ENCODE data around the gene HS3ST5. TPM values are rescaled to one million over a fixed set of nuclear protein-coding genes. Genes with fewer than 3 reads are reported as not detected.

The HS3ST5 gene
- total RNA-seq, 3 donors from 2014 or later: not detected

GRCh38 chr6:114144887-114145851 is 197.7 kb downstream of the HS3ST5 start:
- no peak overlapping the region for H3K27ac ChIP-seq
- no peaks in the 10 kb centered on the region for H3K27me3 ChIP-seq
- DNase-seq (ENCODE audit: low spot score in 2 of 2): no peak
- peaks cover 0 to 11% of the 10 kb centered on the region in 2 donors for H3K9me3 ChIP-seq
- intact Hi-C loops (cut with DNase I; ENCODE audit: low total_unique reads): no loop called here
- H3K4me3 ChIP-seq: no peak overlapping the region
- TF ChIP-seq, protein P1, sequence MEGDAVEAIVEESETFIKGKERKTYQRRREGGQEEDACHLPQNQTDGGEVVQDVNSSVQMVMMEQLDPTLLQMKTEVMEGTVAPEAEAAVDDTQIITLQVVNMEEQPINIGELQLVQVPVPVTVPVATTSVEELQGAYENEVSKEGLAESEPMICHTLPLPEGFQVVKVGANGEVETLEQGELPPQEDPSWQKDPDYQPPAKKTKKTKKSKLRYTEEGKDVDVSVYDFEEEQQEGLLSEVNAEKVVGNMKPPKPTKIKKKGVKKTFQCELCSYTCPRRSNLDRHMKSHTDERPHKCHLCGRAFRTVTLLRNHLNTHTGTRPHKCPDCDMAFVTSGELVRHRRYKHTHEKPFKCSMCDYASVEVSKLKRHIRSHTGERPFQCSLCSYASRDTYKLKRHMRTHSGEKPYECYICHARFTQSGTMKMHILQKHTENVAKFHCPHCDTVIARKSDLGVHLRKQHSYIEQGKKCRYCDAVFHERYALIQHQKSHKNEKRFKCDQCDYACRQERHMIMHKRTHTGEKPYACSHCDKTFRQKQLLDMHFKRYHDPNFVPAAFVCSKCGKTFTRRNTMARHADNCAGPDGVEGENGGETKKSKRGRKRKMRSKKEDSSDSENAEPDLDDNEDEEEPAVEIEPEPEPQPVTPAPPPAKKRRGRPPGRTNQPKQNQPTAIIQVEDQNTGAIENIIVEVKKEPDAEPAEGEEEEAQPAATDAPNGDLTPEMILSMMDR (IDR thresholded peaks at IDR 0.05): no peak
- TF ChIP-seq POLR2AphosphoS5 (IDR thresholded peaks at IDR 0.05): no peak
- no peak for TF ChIP-seq POLR2A (IDR thresholded peaks at IDR 0.05)
- no peaks in the 10 kb centered on the region for H3K4me1 ChIP-seq
- no peaks in the 10 kb centered on the region for H3K36me3 ChIP-seq

GRCh38 chr6:114142258-114142657 is 200.6 kb downstream of the HS3ST5 start:
- peaks cover 0 to 11% of the 10 kb centered on the region in 2 donors for H3K9me3 ChIP-seq
- intact Hi-C loops (cut with DNase I; ENCODE audit: low total_unique reads): no loop called here
- no peak overlapping the region for H3K4me3 ChIP-seq
- no peaks in the 10 kb centered on the region for H3K36me3 ChIP-seq
- TF ChIP-seq, protein P1 (IDR thresholded peaks at IDR 0.05): no peak
- TF ChIP-seq POLR2A (IDR thresholded peaks at IDR 0.05) (no peak), POLR2AphosphoS5 (IDR thresholded peaks at IDR 0.05) (no peak)
- H3K27ac ChIP-seq: no peak overlapping the region
- no peaks in the 10 kb centered on the region for H3K4me1 ChIP-seq
- DNase-seq (ENCODE audit: low spot score in 2 of 2): no peak
- no peaks in the 10 kb centered on the region for H3K27me3 ChIP-seq

- H3K36me3 ChIP-seq: no peaks in the 10 kb centered on the region
- intact Hi-C loops (cut with DNase I; ENCODE audit: low total_unique reads): no loop called here
- H3K4me1 ChIP-seq: no peaks in the 10 kb centered on the region
- H3K9me3 ChIP-seq: no peaks in the 10 kb centered on the region
- no peak overlapping the region for H3K4me3 ChIP-seq
- TF ChIP-seq, protein P1 (IDR thresholded peaks at IDR 0.05): no peak
- TF ChIP-seq POLR2AphosphoS5 (IDR thresholded peaks at IDR 0.05) (no peak), POLR2A (IDR thresholded peaks at IDR 0.05) (no peak)
- H3K27ac ChIP-seq: no peak overlapping the region
- DNase-seq (ENCODE audit: low spot score in 2 of 2): no peak
- H3K27me3 ChIP-seq: no peaks in the 10 kb centered on the region
These were observed 202.4 kb downstream of the HS3ST5 start for GRCh38 chr6:114140416-114140815.

GRCh38 chr6:114138577-114139248 is 204.1 kb downstream of the HS3ST5 start:
- no peaks in the 10 kb centered on the region for H3K27me3 ChIP-seq
- intact Hi-C loops (cut with DNase I; ENCODE audit: low total_unique reads): no loop called here
- no peaks in the 10 kb centered on the region for H3K4me1 ChIP-seq
- no peak overlapping the region for H3K4me3 ChIP-seq
- TF ChIP-seq POLR2A (IDR thresholded peaks at IDR 0.05) (no peak), POLR2AphosphoS5 (IDR thresholded peaks at IDR 0.05) (no peak)
- TF ChIP-seq, protein P1 (IDR thresholded peaks at IDR 0.05): no peak
- H3K36me3 ChIP-seq: no peaks in the 10 kb centered on the region
- DNase-seq (ENCODE audit: low spot score in 2 of 2): no peak
- no peaks in the 10 kb centered on the region for H3K9me3 ChIP-seq
- no peak overlapping the region for H3K27ac ChIP-seq

Measured in breast epithelium (tissue), 4 donors.